MCF 10A (cell line): ENCODE measurements around the gene MAGEF1. TPM values are rescaled to one million over a fixed set of nuclear protein-coding genes. Genes with fewer than 3 reads are reported as not detected.
A peak's percentile ranks its signal among the peaks of the same experiment; 100 is the strongest.

ENCODE experiments used
- Bru-seq: library from RNA; stranded (reverse); fragments of 400-500 nt; gene quantifications from one replicate; lab custom pipeline; 2021; lab: Mats Ljungman, UMichigan
- BruChase-seq, 2 experiments: library from RNA; stranded (reverse); fragments of 400-500 nt; gene quantifications; one replicate each; lab custom pipeline; 2021; lab: Mats Ljungman, UMichigan
- BruUV-seq: library from RNA; stranded (reverse); fragments of 400-500 nt; replicated peaks from 2 replicates; lab custom pipeline; 2021; lab: Mats Ljungman, UMichigan
- CTCF ChIA-PET: fragments of 300-600 bp; sonication (Branson Sonifier 250); formaldehyde crosslinking; extraction: SDS; loops from one replicate; lab custom pipeline; 2021; ENCODE audit warnings: antibody characterized with exemption, inconsistent platforms; lab: Yijun Ruan, JAX
- POLR2A ChIA-PET: fragments of 300-600, 350-650 bp; sonication (Branson Sonifier 250); formaldehyde crosslinking; extraction: SDS; loops from one replicate; lab custom pipeline; 2020; ENCODE audit warnings: antibody characterized with exemption, inconsistent platforms; lab: Yijun Ruan, JAX
- DNase-seq: peaks from one replicate; pipeline ENCODE4 v3.0.0-alpha.2; 2018; ENCODE audit not compliant: unreplicated experiment
- H3K27ac Mint-ChIP-seq: one replicate; pipeline ENCODE4 v1.8.0; 2022; ENCODE audit warnings: mild to moderate bottlenecking, low read depth, mixed read lengths; ENCODE audit not compliant: unreplicated experiment
- H3K27me3 Mint-ChIP-seq: one replicate; pipeline ENCODE4 v1.8.0; 2022; ENCODE audit warnings: mixed read lengths; ENCODE audit not compliant: insufficient read depth, unreplicated experiment
- H3K36me3 Mint-ChIP-seq: one replicate; pipeline ENCODE4 v1.8.0; 2022; ENCODE audit warnings: mild to moderate bottlenecking, moderate library complexity, mixed read lengths; ENCODE audit not compliant: insufficient read depth, unreplicated experiment
- H3K4me1 Mint-ChIP-seq: one replicate; pipeline ENCODE4 v1.8.0; 2022; ENCODE audit warnings: mixed read lengths; ENCODE audit not compliant: insufficient read depth, unreplicated experiment
- H3K4me3 Mint-ChIP-seq: one replicate; pipeline ENCODE4 v1.8.0; 2022; ENCODE audit warnings: mild to moderate bottlenecking, moderate library complexity, mixed read lengths; ENCODE audit not compliant: unreplicated experiment
- H3K9me3 Mint-ChIP-seq: one replicate; pipeline ENCODE4 v1.8.0; 2022; ENCODE audit warnings: mixed read lengths; ENCODE audit not compliant: unreplicated experiment
- CTCF ChIP-seq: fragments of 200-600 bp; IDR thresholded peaks from one replicate; pipeline ENCODE4 v1.8.0; 2022; ENCODE audit warnings: antibody characterized with exemption, mild to moderate bottlenecking; ENCODE audit not compliant: unreplicated experiment
- intact Hi-C: fragments of 100-400 bp; cut with micrococcal nuclease; formaldehyde crosslinking; loops from 2 replicates; pipeline ENCODE4 v1.14.1; 2022
- long read RNA-seq: library from polyadenylated mRNA; stranded (forward); transcript quantifications from one replicate; pipeline ENCODE4 v2.0.0, GENCODE V29; 2022
- total RNA-seq: library from RNA; stranded (reverse); gene quantifications from 2 replicates; pipeline ENCODE4 v1.2.3, GENCODE V29; 2022

MAGEF1 gene
- total RNA-seq (34.5 and 41.2 TPM in 2 replicates), Bru-seq, nascent RNA (percentile 94 among the genes with signal in this experiment), BruChase-seq, experiment 1, labeled RNA remaining after a 6-hour chase (percentile 98 among the genes with signal in this experiment), BruChase-seq, experiment 2, labeled RNA remaining after a 2-hour chase (percentile 99 among the genes with signal in this experiment)
- long read RNA-seq, transcript MAGEF1-201 (1 exons, 1,636 nt) = major isoform, 97 of 97 reads
- long read RNA-seq, partial matches to known transcripts = 0 of 97 reads
- long read RNA-seq, other reads (novel, unspliced or antisense) = 0 of 97 reads

DNA sequence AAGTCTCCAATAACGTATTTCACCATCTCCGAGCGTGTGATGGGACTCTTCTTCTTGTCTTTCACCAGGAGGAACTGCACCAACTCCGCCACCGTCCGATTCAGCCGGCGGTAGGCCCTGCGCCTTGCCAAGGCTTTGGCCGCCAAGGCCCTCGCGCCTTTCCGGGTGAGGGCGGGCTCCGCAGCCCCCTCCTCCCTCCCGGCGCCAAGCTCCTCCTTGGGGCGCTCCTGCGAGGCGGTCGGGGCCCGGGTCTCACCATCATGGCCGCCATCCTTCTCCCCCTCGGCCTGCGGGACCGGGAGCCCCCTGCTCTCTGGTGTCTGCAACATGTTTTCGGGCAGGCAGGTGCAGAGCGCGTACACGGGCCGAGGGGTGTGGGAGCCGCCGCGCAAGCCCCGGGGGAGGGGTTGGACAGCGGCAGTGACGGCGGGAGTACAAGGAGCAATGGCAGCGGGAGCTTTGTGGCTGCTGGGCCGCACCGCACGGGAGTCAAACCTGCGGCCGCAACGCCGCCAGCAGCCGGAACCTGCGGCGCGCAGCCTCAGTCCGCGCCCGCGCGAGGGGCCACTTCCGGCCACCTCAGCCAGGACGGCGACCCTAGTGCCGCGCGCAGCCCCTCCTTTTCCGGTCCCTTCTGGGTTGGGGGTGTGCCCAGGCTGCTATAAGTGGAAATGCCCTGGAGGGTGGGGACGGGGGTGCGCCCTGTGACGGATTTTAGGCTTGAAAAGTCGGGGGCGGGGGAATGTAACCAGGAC, at the start of gene MAGEF1:
MAGEF1 (minus strand) TSS at position 572 of the 755 bp plus-strand sequence; CDS start at position 329, 243 bp downstream.
- Mint-ChIP-seq H3K9me3 (no peaks in the 10 kb centered on the region), H3K36me3 (peaks cover 38% of the 10 kb centered on the region), H3K4me1 (peaks cover 34% of the 10 kb centered on the region), H3K4me3 (peak within 1 kb of the TSS; percentile 84), H3K27me3 (no peaks in the 10 kb centered on the region), H3K27ac (peak within 1 kb of the TSS; percentile 43)
- ChIA-PET CTCF (interaction anchor here (0.9 to 1.8 kb wide), 3 partner anchors 29 to 92 kb away, joined by 3 to 8 read pairs (median 4); no protein-coding TSS in a partner anchor), POLR2A (interaction anchor here (0.6 to 5.6 kb wide), 21 partner anchors 12 to 199 kb away, joined by 3 to 59 read pairs (median 6); no protein-coding TSS in a partner anchor)
- BruUV-seq = no TSS peak
- peak; percentile 77 for DNase-seq
- no peak for TF ChIP-seq CTCF
- intact Hi-C loops = loop anchor here (1.0 to 5.0 kb wide), 3 partner anchors 66 to 150 kb away; partner anchors contain the start of gene EPHB3

DNA sequence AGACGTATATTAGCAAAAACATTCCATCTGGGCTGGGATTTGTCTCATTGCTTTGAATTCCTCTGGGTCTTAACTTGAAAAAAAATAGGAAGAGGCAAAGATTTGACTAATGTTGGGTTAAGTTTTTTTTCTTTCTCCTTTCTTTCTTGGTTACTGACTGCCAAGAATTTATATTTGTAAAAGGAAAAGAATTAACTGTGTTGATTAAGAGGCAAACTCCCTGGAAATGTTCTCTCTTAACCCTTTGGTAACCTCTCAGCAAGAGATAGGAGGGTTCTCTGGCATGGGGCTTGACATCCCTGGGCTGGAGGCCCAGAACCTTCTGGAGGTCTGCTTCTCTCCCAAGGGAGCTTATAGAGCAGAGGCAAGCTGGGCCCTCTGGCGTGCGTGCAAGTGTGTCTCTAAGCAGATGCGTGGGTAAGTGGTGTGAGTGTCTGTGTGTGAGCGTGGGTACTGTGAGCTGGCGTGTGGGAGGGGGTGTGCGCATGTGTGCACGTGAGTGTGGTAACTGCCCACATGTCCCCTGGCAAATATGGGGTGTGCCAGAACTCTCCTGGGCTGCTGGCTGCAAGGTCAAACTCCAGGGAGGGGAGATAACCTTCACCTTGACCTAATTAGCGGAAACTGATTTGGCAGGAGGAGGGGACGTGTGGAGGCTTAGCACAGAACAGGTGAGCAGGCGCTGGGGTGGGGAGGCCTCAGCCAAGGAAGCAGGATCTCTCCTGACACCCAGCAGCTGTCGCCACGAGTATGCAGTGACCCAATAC, 49.4 kb upstream of the MAGEF1 start:
- POLR2A ChIA-PET = interaction anchor here (3.8 kb wide), 1 partner anchor 199 kb away, joined by 13 read pairs; the partner anchor contains the start of gene EPHB3
- H3K27ac Mint-ChIP-seq = no peak overlapping the region
- no TSS peak for BruUV-seq
- H3K4me3 Mint-ChIP-seq = no peak overlapping the region
- no peak for DNase-seq
- peaks cover 31% of the 10 kb centered on the region for H3K4me1 Mint-ChIP-seq
- no peaks in the 10 kb centered on the region for H3K36me3 Mint-ChIP-seq
- H3K9me3 Mint-ChIP-seq = no peaks in the 10 kb centered on the region
- CTCF ChIA-PET = interaction anchor here (0.7 to 1.3 kb wide), 2 partner anchors 182 to 193 kb away, joined by 3 read pairs; no protein-coding TSS in a partner anchor
- intact Hi-C loops = no loop called here
- TF ChIP-seq CTCF = no peak
- H3K27me3 Mint-ChIP-seq = no peaks in the 10 kb centered on the region

DNA sequence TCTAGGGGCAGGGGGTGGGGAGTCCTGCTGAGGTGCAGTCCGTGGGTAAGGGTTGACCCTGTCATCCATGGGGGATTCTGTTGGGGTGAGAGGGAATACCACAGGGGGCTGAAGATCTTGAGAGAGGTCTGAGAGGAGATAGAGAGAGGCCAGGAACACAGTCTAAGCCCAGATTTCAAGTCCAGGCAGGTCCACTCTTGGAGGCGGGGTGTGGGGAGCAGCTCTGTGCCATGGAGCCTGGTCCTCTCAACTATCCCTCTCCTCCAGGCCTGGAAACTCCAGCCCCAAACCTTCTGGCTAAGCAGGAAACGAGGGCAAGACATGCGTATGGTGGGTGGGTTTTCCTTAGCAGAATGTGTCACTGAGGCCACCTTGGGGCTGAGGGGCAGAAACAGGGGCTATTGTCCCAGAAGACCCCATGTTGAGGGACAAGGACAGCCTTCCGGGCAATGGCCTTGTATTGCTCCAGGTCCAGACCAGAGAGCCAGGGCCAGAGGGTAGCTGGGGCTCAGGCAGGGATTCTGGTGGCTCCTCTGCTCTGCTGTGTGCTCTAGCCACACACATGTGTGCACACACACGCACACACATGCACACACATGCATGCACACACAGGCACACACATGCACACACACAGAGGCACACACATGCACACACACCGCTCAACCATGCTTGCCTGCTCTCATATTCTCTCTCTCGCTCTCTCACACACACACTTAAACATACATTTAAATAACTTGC, 48.6 kb upstream of the MAGEF1 start:
- no peak for TF ChIP-seq CTCF
- H3K27ac Mint-ChIP-seq = peak overlapping the region; percentile 84
- ChIA-PET POLR2A (interaction anchor here (0.7 to 3.8 kb wide), 7 partner anchors 10 to 198 kb away, joined by 3 to 13 read pairs (median 4); partner anchors contain the start of gene EPHB3), CTCF (interaction anchor here (0.6 to 2.2 kb wide), 6 partner anchors 11 to 199 kb away, joined by 3 to 14 read pairs (median 3); partner anchors contain the start of gene EPHB3)
- H3K27me3 Mint-ChIP-seq = no peaks in the 10 kb centered on the region
- no peaks in the 10 kb centered on the region for H3K36me3 Mint-ChIP-seq
- no peaks in the 10 kb centered on the region for H3K9me3 Mint-ChIP-seq
- no TSS peak for BruUV-seq
- peak overlapping the region; percentile 37 for H3K4me3 Mint-ChIP-seq
- intact Hi-C loops = no loop called here
- peaks cover 26% of the 10 kb centered on the region for H3K4me1 Mint-ChIP-seq
- DNase-seq = peak; percentile 54
